ENCODE measurements around the gene CFAP74.

Gene CFAP74

GRCh38 chr1:2018217-2019171, 14.9 kb upstream of the CFAP74 start:
- no peak for DNase-seq

GRCh38 chr1:2016123-2016522, 12.5 kb upstream of the CFAP74 start:
- no peak for DNase-seq

- no peak for DNase-seq
These were observed 11.5 kb upstream of the CFAP74 start for GRCh38 chr1:2014741-2015735.

- DNase-seq = no peak
These were observed 10.6 kb upstream of the CFAP74 start for GRCh38 chr1:2014181-2014580.

GRCh38 chr1:2009101-2010053, 5.8 kb upstream of the CFAP74 start:
- DNase-seq = no peak

- no peak for DNase-seq
These were observed 1.3 kb upstream of the CFAP74 start for GRCh38 chr1:2004856-2005255.

GRCh38 chr1:2001773-2002411, 1.7 kb downstream of the CFAP74 start:
- no peak for DNase-seq

- DNase-seq = no peak
These were observed 2.7 kb downstream of the CFAP74 start for GRCh38 chr1:2000850-2001249.

GRCh38 chr1:2000432-2000831, 3.2 kb downstream of the CFAP74 start:
- no peak for DNase-seq

GRCh38 chr1:1997576-1997975, 6.0 kb downstream of the CFAP74 start:
- no peak for DNase-seq

GRCh38 chr1:1996207-1996651, 7.4 kb downstream of the CFAP74 start:
- DNase-seq = no peak

GRCh38 chr1:1994536-1994935, 9.1 kb downstream of the CFAP74 start:
- no peak for DNase-seq

GRCh38 chr1:1990222-1990621, 13.4 kb downstream of the CFAP74 start:
- no peak for DNase-seq

- no peak for DNase-seq
These were observed 13.8 kb downstream of the CFAP74 start for GRCh38 chr1:1989789-1990188.

GRCh38 chr1:1989102-1989542, 14.5 kb downstream of the CFAP74 start:
- no peak for DNase-seq

GRCh38 chr1:1988061-1988945, 15.3 kb downstream of the CFAP74 start:
- DNase-seq = no peak

- no peak for DNase-seq
These were observed 16.5 kb downstream of the CFAP74 start for GRCh38 chr1:1987142-1987510.

- no peak for DNase-seq
These were observed 17.0 kb downstream of the CFAP74 start for GRCh38 chr1:1986451-1987141.

- no peak for DNase-seq
These were observed 18.1 kb downstream of the CFAP74 start for GRCh38 chr1:1985375-1986050.
